Central memory CD8-positive, alpha-beta T cell (primary cell): ENCODE results near the gene MSH2.
A peak's percentile ranks its signal among the peaks of the same experiment; 100 is the strongest.

Experiments used
- ATAC-seq: fragments of 150-1000 bp; cut with Tn5 transposase; replicated peaks from 2 replicates; pipeline ENCODE4 v1.10.0; 2022; ENCODE audit warnings: mild to moderate bottlenecking, moderate FRiP score, moderate number of reproducible peaks; ENCODE audit not compliant: poor library complexity, severe bottlenecking; ENCODE audit errors: extremely low read depth
- DNase-seq, 2 donors: peaks; one replicate each; pipeline ENCODE4 v3.0.0; 2021; ENCODE audit warnings: low spot score in 2 of 2
- H3K27ac Mint-ChIP-seq: one replicate; pipeline ENCODE4 v1.8.0; 2022; ENCODE audit warnings: low read depth, mild to moderate bottlenecking, moderate library complexity, mixed read lengths
- H3K27me3 Mint-ChIP-seq: one replicate; pipeline ENCODE4 v1.8.0; 2022; ENCODE audit warnings: mixed read lengths
- H3K36me3 Mint-ChIP-seq: one replicate; pipeline ENCODE4 v1.8.0; 2022; ENCODE audit warnings: mild to moderate bottlenecking, moderate library complexity, mixed read lengths; ENCODE audit not compliant: insufficient read depth
- H3K4me1 Mint-ChIP-seq: one replicate; pipeline ENCODE4 v1.8.0; 2022; ENCODE audit warnings: mixed read lengths
- H3K4me3 Mint-ChIP-seq: one replicate; pipeline ENCODE4 v1.8.0; 2022; ENCODE audit warnings: mild to moderate bottlenecking, moderate library complexity, mixed read lengths
- H3K9me3 Mint-ChIP-seq: one replicate; pipeline ENCODE4 v1.8.0; 2022; ENCODE audit warnings: mixed read lengths

MSH2 gene

GRCh38 chr2:47519604-47520301, 116.8 kb downstream of the MSH2 start:
- H3K27ac Mint-ChIP-seq = peak overlapping the region; percentile 41
- H3K4me1 Mint-ChIP-seq = peaks cover 6% of the 10 kb centered on the region
- DNase-seq (no peak), ATAC-seq (no peak)
- no peaks in the 10 kb centered on the region for H3K9me3 Mint-ChIP-seq
- no peaks in the 10 kb centered on the region for H3K27me3 Mint-ChIP-seq
- H3K36me3 Mint-ChIP-seq = peaks cover 4% of the 10 kb centered on the region
- peak overlapping the region; percentile 89 for H3K4me3 Mint-ChIP-seq

- DNase-seq (no peak), ATAC-seq (no peak)
- Mint-ChIP-seq H3K9me3 (no peaks in the 10 kb centered on the region), H3K4me3 (peak overlapping the region; percentile 89), H3K27me3 (no peaks in the 10 kb centered on the region), H3K4me1 (peaks cover 6% of the 10 kb centered on the region), H3K36me3 (peaks cover 4% of the 10 kb centered on the region), H3K27ac (peak overlapping the region; percentile 41)
These were observed 117.3 kb downstream of the MSH2 start for GRCh38 chr2:47520302-47520630.

DNA sequence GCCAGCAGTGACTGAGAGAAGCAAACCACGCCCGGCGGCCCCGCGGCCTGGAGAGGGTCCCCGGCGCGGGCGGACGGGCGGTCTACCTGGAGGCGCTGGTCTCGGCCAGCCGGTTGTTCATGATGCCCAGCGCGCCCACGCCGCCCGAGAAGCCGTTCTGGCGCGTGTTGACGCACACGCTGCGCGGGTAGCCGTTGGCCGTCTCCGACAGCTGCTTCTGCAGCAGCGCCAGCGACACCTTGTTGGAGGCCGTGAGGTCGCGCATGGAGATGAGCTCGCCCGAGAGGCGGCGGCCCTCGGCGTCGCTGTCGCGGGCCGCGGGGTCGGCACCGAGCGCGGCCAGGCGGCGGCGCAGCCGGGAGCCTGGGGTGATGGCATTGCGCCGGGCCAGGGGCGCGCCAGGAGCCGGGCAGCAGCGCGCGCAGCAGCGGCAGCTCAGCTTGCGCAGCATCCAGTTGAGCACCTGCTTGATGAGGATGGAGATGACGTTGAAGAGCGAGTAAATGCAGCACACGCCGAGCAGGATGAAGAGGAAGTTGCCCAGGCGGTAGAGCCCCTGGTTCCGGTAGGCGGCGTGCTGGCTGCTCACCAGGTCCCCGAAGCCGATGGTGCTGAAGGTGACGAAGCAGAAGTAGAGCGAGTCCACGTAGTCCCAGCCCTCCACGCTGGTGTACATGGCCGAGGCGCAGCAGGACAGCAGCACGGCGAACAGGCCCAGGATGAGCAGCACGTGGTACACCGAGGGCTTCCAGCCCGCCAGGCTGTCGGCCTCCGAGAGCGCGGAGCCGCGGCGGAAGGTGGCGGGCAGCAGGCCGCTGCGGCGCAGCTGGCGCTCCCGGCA, 118.1 kb downstream of the MSH2 start:
- peak; percentile 49 to 62 for DNase-seq
- Mint-ChIP-seq H3K27me3 (no peaks in the 10 kb centered on the region), H3K4me3 (peak overlapping the region; percentile 89), H3K9me3 (no peaks in the 10 kb centered on the region), H3K4me1 (peaks cover 6% of the 10 kb centered on the region), H3K27ac (peak overlapping the region; percentile 91), H3K36me3 (peaks cover 4% of the 10 kb centered on the region)
- peak; percentile 87 for ATAC-seq

GRCh38 chr2:47521666-47522285, 118.8 kb downstream of the MSH2 start:
- H3K27ac Mint-ChIP-seq = peak overlapping the region; percentile 91
- no peak for DNase-seq
- peaks cover 6% of the 10 kb centered on the region for H3K4me1 Mint-ChIP-seq
- peaks cover 4% of the 10 kb centered on the region for H3K36me3 Mint-ChIP-seq
- no peaks in the 10 kb centered on the region for H3K9me3 Mint-ChIP-seq
- no peak for ATAC-seq
- no peaks in the 10 kb centered on the region for H3K27me3 Mint-ChIP-seq
- peak overlapping the region; percentile 89 for H3K4me3 Mint-ChIP-seq

DNA sequence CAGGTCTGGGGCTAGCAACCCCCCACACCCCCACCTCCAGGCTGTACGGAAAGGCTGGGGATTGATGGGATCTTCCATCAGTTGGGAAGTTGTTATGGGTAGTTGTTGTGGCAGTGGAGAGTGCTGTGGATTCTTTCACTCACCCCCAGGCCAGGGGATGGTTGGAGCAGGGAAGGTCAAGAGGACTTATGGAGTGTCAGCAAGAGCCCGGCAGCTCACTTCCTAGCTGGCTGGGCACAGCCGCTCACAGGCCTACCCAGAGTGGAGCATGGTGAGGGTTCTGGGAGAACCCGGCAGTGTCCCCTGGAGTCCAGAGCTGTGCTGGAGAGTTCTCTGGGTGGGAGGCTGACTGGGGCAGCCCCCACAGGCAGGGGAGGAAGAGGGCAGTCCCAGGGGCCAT, 122.2 kb downstream of the MSH2 start:
- H3K27ac Mint-ChIP-seq = no peak overlapping the region
- peaks cover 6% of the 10 kb centered on the region for H3K4me1 Mint-ChIP-seq
- H3K36me3 Mint-ChIP-seq = peaks cover 4% of the 10 kb centered on the region

DNA sequence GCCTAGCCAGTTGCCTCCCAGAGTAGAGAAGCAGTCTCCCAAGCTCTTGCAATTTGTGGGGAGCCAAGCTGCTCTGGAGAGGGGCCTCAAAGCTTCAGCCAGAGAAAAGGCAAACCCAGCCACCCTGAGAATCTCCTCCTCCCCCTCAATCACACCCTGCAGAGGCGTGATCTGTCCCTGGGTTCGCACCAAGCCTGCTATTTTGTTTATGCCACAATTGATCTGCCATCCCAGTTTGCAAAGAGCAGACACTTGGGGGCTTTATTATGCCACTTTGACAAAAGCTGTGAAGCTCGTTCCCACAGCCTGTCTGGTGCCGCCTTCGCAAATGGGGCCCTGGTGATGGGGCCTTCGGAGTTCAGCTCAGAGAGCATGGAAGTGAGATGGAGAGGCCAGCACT, 125.5 kb downstream of the MSH2 start:
- Mint-ChIP-seq H3K9me3 (no peaks in the 10 kb centered on the region), H3K4me3 (no peak overlapping the region), H3K27me3 (no peaks in the 10 kb centered on the region), H3K4me1 (no peaks in the 10 kb centered on the region), H3K36me3 (peaks cover 1% of the 10 kb centered on the region), H3K27ac (no peak overlapping the region)
- DNase-seq (no peak), ATAC-seq (no peak)

More for the DNA sequence above, 122.2 kb downstream of the MSH2 start:
- Mint-ChIP-seq H3K9me3 (no peaks in the 10 kb centered on the region), H3K27me3 (no peaks in the 10 kb centered on the region), H3K4me3 (no peak overlapping the region)
- DNase-seq (no peak), ATAC-seq (no peak)

DNA sequence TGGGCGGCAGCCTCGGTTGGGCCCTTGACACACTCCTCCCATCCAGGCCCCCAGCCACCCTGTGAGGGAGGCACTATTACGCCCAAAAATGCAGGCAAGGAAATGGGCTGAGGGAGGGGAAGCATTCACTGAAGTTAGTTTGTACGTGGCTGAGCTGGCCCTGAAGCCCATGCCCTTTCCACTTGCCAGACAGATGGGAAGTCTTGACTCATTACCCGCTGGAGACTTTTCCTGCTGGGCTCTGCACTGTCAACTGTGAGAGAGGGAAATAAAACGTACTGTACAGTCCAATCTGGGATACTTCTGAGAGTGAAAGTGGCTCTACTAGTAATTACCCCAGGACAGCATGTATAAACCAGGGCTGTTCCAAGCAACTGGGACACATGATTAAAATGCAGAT, 125.9 kb downstream of the MSH2 start:
- H3K36me3 Mint-ChIP-seq = peaks cover 1% of the 10 kb centered on the region
- H3K27me3 Mint-ChIP-seq = no peaks in the 10 kb centered on the region
- H3K27ac Mint-ChIP-seq = no peak overlapping the region
- no peak overlapping the region for H3K4me3 Mint-ChIP-seq
- ATAC-seq (no peak), DNase-seq (no peak)
- no peaks in the 10 kb centered on the region for H3K9me3 Mint-ChIP-seq
- no peaks in the 10 kb centered on the region for H3K4me1 Mint-ChIP-seq

- Mint-ChIP-seq H3K9me3 (no peaks in the 10 kb centered on the region), H3K36me3 (peaks cover 1% of the 10 kb centered on the region), H3K4me3 (no peak overlapping the region), H3K4me1 (no peaks in the 10 kb centered on the region), H3K27ac (no peak overlapping the region), H3K27me3 (no peaks in the 10 kb centered on the region)
- ATAC-seq = no peak
- no peak for DNase-seq
These were observed 127.3 kb downstream of the MSH2 start for GRCh38 chr2:47530105-47530760.

GRCh38 chr2:47531378-47532042, 128.6 kb downstream of the MSH2 start:
- Mint-ChIP-seq H3K36me3 (peaks cover 1% of the 10 kb centered on the region), H3K9me3 (no peaks in the 10 kb centered on the region), H3K27me3 (peaks cover 10% of the 10 kb centered on the region), H3K4me3 (no peak overlapping the region), H3K4me1 (no peaks in the 10 kb centered on the region), H3K27ac (peak overlapping the region; percentile 7)
- no peak for DNase-seq
- no peak for ATAC-seq
